Measurements from ENCODE around the gene EFNA2. TPM values are rescaled to one million over a fixed set of nuclear protein-coding genes. Genes with fewer than 3 reads are reported as not detected.
A peak's percentile ranks its signal among the peaks of the same experiment; 100 is the strongest.

Gene EFNA2
- total and polyA plus RNA-seq, 2 of the 8 experiments (the other 6 are each of a cell fraction or from before 2014, with no cell fraction given), result 4.0 to 7.0 TPM

GRCh38 chr19:1300744-1301490 is 15.2 kb downstream of the EFNA2 start:
- Histone ChIP-seq H3K79me1 (ENCODE audit: low read depth, low read length) (peaks cover 2% of the 10 kb centered on the region; the same call in 1 of the 2 replicates), H4K5ac (ENCODE audit: insufficient read length, low read depth, low read length) (no peak overlapping the region), H2BK12ac (ENCODE audit: low read depth, low read length) (no peak overlapping the region), H3K9me3 (ENCODE audit: insufficient read depth in 2 of 2, low read depth in 1 of 2, low read length in 1 of 2) (no peaks in the 10 kb centered on the region), H3K14ac (ENCODE audit: insufficient read length) (no peak overlapping the region), H2BK5ac (ENCODE audit: low read depth, low read length) (no peak overlapping the region), H3K23me2 (ENCODE audit: low read depth, low read length) (no peaks in the 10 kb centered on the region), H3K56ac (replicated peaks; ENCODE audit: insufficient read length, low read depth, low read length) (no peak overlapping the region), H2AFZ (ENCODE audit: low read length) (no peak overlapping the region), H3K18ac (ENCODE audit: extremely low read depth, low read length) (no peak overlapping the region), H4K91ac (replicated peaks; ENCODE audit: insufficient read length, low read length) (no peak overlapping the region), H4K8ac (ENCODE audit: extremely low read depth, insufficient read depth, low read length) (no peak overlapping the region), H3K4me3 (ENCODE audit: extremely low read depth in 1 of 4, insufficient read depth in 2 of 4, low read depth in 3 of 4, low read length in 4 of 4) (no peak overlapping the region), H2BK20ac (ENCODE audit: low read length) (no peak overlapping the region), H3K36me3 (ENCODE audit: control insufficient read depth in 2 of 4, insufficient read depth in 4 of 4, low read length in 3 of 4) (no peaks in the 10 kb centered on the region), H3K4me2 (ENCODE audit: insufficient read depth in 1 of 2, low read depth in 2 of 2, low read length in 2 of 2) (no peak overlapping the region), H2AK5ac (ENCODE audit: low read depth, low read length) (no peak overlapping the region), H4K20me1 (replicated peaks in 1 of 2; ENCODE audit: control insufficient read depth in 1 of 2, insufficient read depth in 2 of 2, low read length in 2 of 2) (peaks cover 0 to 3% of the 10 kb centered on the region in 2 experiments), H3K23ac (ENCODE audit: insufficient read length) (no peak overlapping the region), H3K79me2 (ENCODE audit: control insufficient read depth in 1 of 2, insufficient read depth in 2 of 2, low read length in 2 of 2) (no peaks in the 10 kb centered on the region), H3K4ac (replicated peaks; ENCODE audit: insufficient read length, low read depth, low read length) (peak overlapping the region; percentile 23), H3K9ac (replicated peaks in 1 of 4; ENCODE audit: extremely low read depth in 1 of 4, low read depth in 3 of 4, low read length in 3 of 4) (no peak overlapping the region), H2BK15ac (ENCODE audit: low read length) (no peak overlapping the region), H3K4me1 (replicated peaks in 1 of 4; ENCODE audit: control insufficient read depth in 3 of 4, insufficient read depth in 4 of 4, low read length in 3 of 4) (peaks cover 0 to 4% (median 0%) of the 10 kb centered on the region in 4 experiments; a peak in 1 of 7 replicates), H3K27me3 (replicated peaks in 1 of 4; ENCODE audit: control insufficient read depth in 3 of 4, extremely low read depth in 1 of 4, insufficient read depth in 3 of 4, low read length in 3 of 4) (0 out of 7 replicates have a peak, but pooled peaks cover 0 to 2% (median 0%) of the 10 kb centered on the region in 4 experiments), H3K27ac (ENCODE audit: low read depth, low read length) (no peak overlapping the region), H2BK120ac (replicated peaks; ENCODE audit: low read depth, low read length) (no peak overlapping the region)
- ChIA-PET CTCF (ENCODE audit: partially characterized antibody) (interaction anchor here (0.9 to 1.0 kb wide), 2 partner anchors 15 to 70 kb away, joined by 3 to 6 read pairs; no protein-coding TSS in a partner anchor), POLR2A (ENCODE audit: partially characterized antibody) (interaction anchor here (0.9 to 1.3 kb wide), 2 partner anchors 26 to 32 kb away, joined by 3 to 4 read pairs; partner anchors contain the start of genes CIRBP and FAM174C)
- no peak for FAIRE-seq
- no peak for DNase-seq (ENCODE audit: low read depth in 1 of 2, low spot score in 2 of 2)
- 92% methylated on average over 35 of the region's 35 CpGs; no CpG with 5 or more reads in 1 of the 2 experiments for WGBS, 2 experiments (ENCODE audit: extremely low coverage in 1 of 2, insufficient coverage in 1 of 2, insufficient read length in 1 of 2, insufficient replicate concordance in 2 of 2, low coverage in 1 of 2, low lambda C conversion rate in 2 of 2, missing lambda C conversion rate in 1 of 2)
- TF ChIP-seq EZH2 (IDR thresholded peaks at IDR 0.05; ENCODE audit: low read depth, low read length, severe bottlenecking) (no peak), RFX5 (IDR thresholded peaks at IDR 0.05; ENCODE audit: borderline replicate concordance, low read depth, low read length) (no peak), NANOG (IDR thresholded peaks at IDR 0.05; ENCODE audit: insufficient read depth, low read depth, low read length, poor library complexity, severe bottlenecking) (no peak), CTCF (IDR thresholded peaks at IDR 0.05; ENCODE audit: control extremely low read depth in 1 of 3, insufficient read depth in 1 of 3, low read depth in 1 of 3, low read length in 3 of 3) (no peak), JUN (IDR thresholded peaks at IDR 0.05; ENCODE audit: low read depth, low read length) (no peak), RNF2 (IDR thresholded peaks at IDR 0.05; ENCODE audit: borderline replicate concordance, low read depth, low read length, missing control alignments, poor library complexity, severe bottlenecking) (no peak), TEAD4 (IDR thresholded peaks at IDR 0.05; ENCODE audit: low read depth, low read length) (no peak), ASH2L (IDR thresholded peaks at IDR 0.05; ENCODE audit: low read length) (no peak)
